ENCODE results near the gene SNRPD1. TPM values are rescaled to one million over a fixed set of nuclear protein-coding genes. Genes with fewer than 3 reads are reported as not detected.
"Not testable (repeated sequence)": the region's sequence is repeated elsewhere in the genome, so short reads cannot be mapped to it uniquely, and the experiment has no call there.

Gene SNRPD1
- 100 to 1,000 TPM; 110 to 114 TPM for total RNA-seq

GRCh38 chr18:21612125-21613039 lies at the start of gene SNRPD1:
SNRPD1 (plus strand) TSS chr18:21612314; CDS start chr18:21612430, 116 bp downstream.
- peak within 1 kb of the TSS; percentile 98 for H3K27ac Mint-ChIP-seq
- no peaks in the 10 kb centered on the region for H3K9me3 Mint-ChIP-seq (ENCODE audit: low read depth)
- DNase-seq (peak; percentile 92), ATAC-seq (peak; percentile 97)
- H3K4me1 Mint-ChIP-seq: peaks cover 33% of the 10 kb centered on the region
- H3K36me3 Mint-ChIP-seq: peaks cover 28% of the 10 kb centered on the region
- CTCF ChIA-PET: interaction anchor here (0.7 to 6.2 kb wide), 17 partner anchors 10 to 329 kb away, joined by 3 to 113 read pairs (median 4); partner anchors contain the start of gene ESCO1
- H3K4me3 Mint-ChIP-seq: peak within 1 kb of the TSS; percentile 88
- no peaks in the 10 kb centered on the region for H3K27me3 Mint-ChIP-seq

- no peak overlapping the region for H3K4me3 Mint-ChIP-seq
- CTCF ChIA-PET: no interaction called here
- H3K4me1 Mint-ChIP-seq: no peaks in the 10 kb centered on the region
- peaks cover 47% of the 10 kb centered on the region for H3K36me3 Mint-ChIP-seq
- no peaks in the 10 kb centered on the region for H3K27me3 Mint-ChIP-seq
- ATAC-seq (no peak), DNase-seq (no peak)
- H3K9me3 Mint-ChIP-seq (ENCODE audit: low read depth): no peaks in the 10 kb centered on the region
- no peak overlapping the region for H3K27ac Mint-ChIP-seq
Observed at GRCh38 chr18:21571772-21572171, 40.3 kb upstream of the SNRPD1 start.

- CTCF ChIA-PET: interaction anchor here (1.7 kb wide), 1 partner anchor 25 kb away, joined by 3 read pairs; the partner anchor contains the start of gene ESCO1
- DNase-seq (no peak), ATAC-seq (no peak)
- Mint-ChIP-seq H3K9me3 (ENCODE audit: low read depth) (no peaks in the 10 kb centered on the region), H3K36me3 (peaks cover 44% of the 10 kb centered on the region), H3K27me3 (no peaks in the 10 kb centered on the region), H3K4me3 (no peak overlapping the region), H3K27ac (no peak overlapping the region), H3K4me1 (no peaks in the 10 kb centered on the region)
Observed at GRCh38 chr18:21575656-21576055, 36.5 kb upstream of the SNRPD1 start.

- CTCF ChIA-PET: interaction anchor here (1.2 kb wide), 1 partner anchor 38 kb away, joined by 3 read pairs; no protein-coding TSS in a partner anchor
- H3K4me3 Mint-ChIP-seq: no peak overlapping the region
- H3K27me3 Mint-ChIP-seq: no peaks in the 10 kb centered on the region
- no peaks in the 10 kb centered on the region for H3K9me3 Mint-ChIP-seq (ENCODE audit: low read depth)
- DNase-seq: no peak
- H3K27ac Mint-ChIP-seq: no peak overlapping the region
- ATAC-seq: no peak
- peaks cover 14% of the 10 kb centered on the region for H3K36me3 Mint-ChIP-seq
- H3K4me1 Mint-ChIP-seq: no peaks in the 10 kb centered on the region
Observed at GRCh38 chr18:21584391-21584790, 27.7 kb upstream of the SNRPD1 start.

GRCh38 chr18:21592361-21592760 lies 19.8 kb upstream of the SNRPD1 start:
- H3K27me3 Mint-ChIP-seq; H3K9me3 Mint-ChIP-seq (ENCODE audit: low read depth); H3K27ac Mint-ChIP-seq; ATAC-seq; H3K4me3 Mint-ChIP-seq; DNase-seq; CTCF ChIA-PET: not testable (repeated sequence)
- H3K36me3 Mint-ChIP-seq: peaks cover 31% of the 10 kb centered on the region
- peaks cover 12% of the 10 kb centered on the region for H3K4me1 Mint-ChIP-seq

- H3K4me3 Mint-ChIP-seq: no peak overlapping the region
- ATAC-seq: no peak
- H3K4me1 Mint-ChIP-seq: peaks cover 22% of the 10 kb centered on the region
- H3K9me3 Mint-ChIP-seq (ENCODE audit: low read depth): no peaks in the 10 kb centered on the region
- peaks cover 29% of the 10 kb centered on the region for H3K36me3 Mint-ChIP-seq
- CTCF ChIA-PET: no interaction called here
- H3K27ac Mint-ChIP-seq: no peak overlapping the region
- no peaks in the 10 kb centered on the region for H3K27me3 Mint-ChIP-seq
- DNase-seq: no peak
Observed at GRCh38 chr18:21593540-21594257, 18.4 kb upstream of the SNRPD1 start.

GRCh38 chr18:21597620-21598019 lies 14.5 kb upstream of the SNRPD1 start:
- Mint-ChIP-seq H3K4me3 (no peak overlapping the region), H3K4me1 (peaks cover 35% of the 10 kb centered on the region), H3K9me3 (ENCODE audit: low read depth) (no peaks in the 10 kb centered on the region), H3K27ac (no peak overlapping the region), H3K27me3 (no peaks in the 10 kb centered on the region), H3K36me3 (peaks cover 15% of the 10 kb centered on the region)
- DNase-seq: no peak
- CTCF ChIA-PET: interaction anchor here (1.2 to 1.6 kb wide), 2 partner anchors 11 to 15 kb away, joined by 4 to 6 read pairs; partner anchors contain the start of gene SNRPD1
- no peak for ATAC-seq

GRCh38 chr18:21598726-21599584 lies 13.2 kb upstream of the SNRPD1 start:
- CTCF ChIA-PET: interaction anchor here (2.4 to 4.2 kb wide), 3 partner anchors 12 to 105 kb away, joined by 17 to 113 read pairs (median 20); partner anchors contain the start of genes ABHD3 and SNRPD1
- peak overlapping the region; percentile 94 for H3K27ac Mint-ChIP-seq
- H3K9me3 Mint-ChIP-seq (ENCODE audit: low read depth): no peaks in the 10 kb centered on the region
- ATAC-seq (no peak), DNase-seq (no peak)
- H3K36me3 Mint-ChIP-seq: peaks cover 9% of the 10 kb centered on the region
- no peaks in the 10 kb centered on the region for H3K27me3 Mint-ChIP-seq
- H3K4me3 Mint-ChIP-seq: peak overlapping the region; percentile 90
- peaks cover 30% of the 10 kb centered on the region for H3K4me1 Mint-ChIP-seq

GRCh38 chr18:21599585-21600525 lies 12.3 kb upstream of the SNRPD1 start:
- Mint-ChIP-seq H3K36me3 (peaks cover 4% of the 10 kb centered on the region), H3K27ac (peak overlapping the region; percentile 94), H3K4me3 (peak overlapping the region; percentile 90), H3K9me3 (ENCODE audit: low read depth) (no peaks in the 10 kb centered on the region), H3K4me1 (peaks cover 31% of the 10 kb centered on the region), H3K27me3 (no peaks in the 10 kb centered on the region)
- ATAC-seq: peak; percentile 63
- DNase-seq: peak; percentile 51
- CTCF ChIA-PET: interaction anchor here (0.5 to 4.2 kb wide), 35 partner anchors 11 to 404 kb away, joined by 3 to 113 read pairs (median 5); partner anchors contain the start of genes ABHD3, MIB1 and SNRPD1

GRCh38 chr18:21600526-21601410 lies 11.3 kb upstream of the SNRPD1 start, which contains the start of gene ESCO1:
ESCO1 (minus strand) TSS chr18:21600704; CDS start chr18:21574843, 25,861 bp downstream.
- DNase-seq (peak; percentile 98), ATAC-seq (peak; percentile 90)
- H3K9me3 Mint-ChIP-seq (ENCODE audit: low read depth): no peaks in the 10 kb centered on the region
- peak within 1 kb of the TSS; percentile 90 for H3K4me3 Mint-ChIP-seq
- peak within 1 kb of the TSS; percentile 94 for H3K27ac Mint-ChIP-seq
- H3K27me3 Mint-ChIP-seq: no peaks in the 10 kb centered on the region
- H3K4me1 Mint-ChIP-seq: peaks cover 38% of the 10 kb centered on the region
- CTCF ChIA-PET: interaction anchor here (0.5 to 4.2 kb wide), 37 partner anchors 10 to 1585 kb away, joined by 3 to 113 read pairs (median 4); partner anchors contain the start of genes ABHD3, MIB1 and SNRPD1
- H3K36me3 Mint-ChIP-seq: peaks cover 4% of the 10 kb centered on the region

- CTCF ChIA-PET: interaction anchor here (4.2 kb wide), 1 partner anchor 9 kb away, joined by 113 read pairs; the partner anchor contains the start of gene SNRPD1
- no peak overlapping the region for H3K4me3 Mint-ChIP-seq
- ATAC-seq (no peak), DNase-seq (no peak)
- no peak overlapping the region for H3K27ac Mint-ChIP-seq
- no peaks in the 10 kb centered on the region for H3K36me3 Mint-ChIP-seq
- no peaks in the 10 kb centered on the region for H3K27me3 Mint-ChIP-seq
- H3K4me1 Mint-ChIP-seq: peaks cover 33% of the 10 kb centered on the region
- no peaks in the 10 kb centered on the region for H3K9me3 Mint-ChIP-seq (ENCODE audit: low read depth)
Observed at GRCh38 chr18:21602299-21602587, 9.9 kb upstream of the SNRPD1 start.

Data from activated CD8-positive, alpha-beta memory T cell treated with anti-CD3 and anti-CD28 coated beads, Interleukin-2, amount 10 ng/mL, durations not matched to agents 7 days and 5 days (primary cell).